Kidney epithelial cell (primary cell): ENCODE measurements around the gene AAR2. TPM values are rescaled to one million over a fixed set of nuclear protein-coding genes. Genes with fewer than 3 reads are reported as not detected.

ENCODE experiments used
- DNase-seq: peaks from one replicate; pipeline ENCODE4 v3.0.0-alpha.2; 2010; ENCODE audit warnings: low read depth
- H3K27me3 ChIP-seq: 2 replicates; pipeline ENCODE4 v1.6.0; 2011; ENCODE audit warnings: low read length; ENCODE audit not compliant: control insufficient read depth, insufficient read depth
- H3K36me3 ChIP-seq: 2 replicates; pipeline ENCODE4 v1.5.1; 2011; ENCODE audit warnings: low read length; ENCODE audit not compliant: control insufficient read depth, insufficient read depth
- H3K4me3 ChIP-seq: 2 replicates; pipeline ENCODE4 v1.5.1; 2011; ENCODE audit warnings: low read depth, mild to moderate bottlenecking, control low read depth, low read length
- CTCF ChIP-seq: IDR thresholded peaks from 2 replicates; pipeline ENCODE4 v1.5.1; 2011; ENCODE audit warnings: mild to moderate bottlenecking, moderate library complexity, low read length, control low read depth, inconsistent platforms; ENCODE audit not compliant: insufficient read depth, poor library complexity, severe bottlenecking
- total RNA-seq: library from RNA; depleted of rRNA; stranded (reverse); fragments of >200 nt; gene quantifications from 2 replicates; pipeline ENCODE4 v1.2.3, GENCODE V29; 2015

AAR2 gene
- total RNA-seq, 1 donor from 2014 or later = 30.1 TPM

GRCh38 chr20:36304786-36305495 lies 68.7 kb downstream of the AAR2 start:
- H3K36me3 ChIP-seq = no peaks in the 10 kb centered on the region
- H3K4me3 ChIP-seq = no peak overlapping the region
- DNase-seq = no peak
- peaks cover 61% of the 10 kb centered on the region for H3K27me3 ChIP-seq
- no peak for TF ChIP-seq CTCF

- Histone ChIP-seq H3K27me3 (peaks cover 65% of the 10 kb centered on the region), H3K36me3 (no peaks in the 10 kb centered on the region), H3K4me3 (no peak within 1 kb of the TSS)
- no peak for TF ChIP-seq CTCF
- DNase-seq = no peak
Measured at GRCh38 chr20:36305602-36306551, 69.6 kb downstream of the AAR2 start, which contains the start of gene DLGAP4. TSS of gene DLGAP4 (plus strand) at chr20:36306339. CDS start at chr20:36431718, 125,379 bp downstream.

Other genes with a start within 250 kb of the AAR2 start
- 25.0 and 28.0 TPM in 2 replicates for gene EPB41L1, start 81.7 kb upstream of the AAR2 start, total RNA-seq
- 78.4 and 98.7 TPM in 2 replicates for gene DLGAP4, start 69.9 kb downstream of the AAR2 start, total RNA-seq